Common myeloid progenitor, CD34-positive (primary cell): ENCODE measurements around the gene ATG16L2.

Source experiments
- CTCF ChIA-PET: fragments of 350-600 bp; sonication (Branson Sonifier 250); formaldehyde crosslinking; loops from one replicate; lab custom pipeline; 2021; ENCODE audit warnings: antibody characterized with exemption; lab: Charles Lee
- POLR2A ChIA-PET: fragments of 350-600 bp; sonication (Branson Sonifier 250); formaldehyde crosslinking; loops from one replicate; lab custom pipeline; 2021; ENCODE audit warnings: antibody characterized with exemption; lab: Charles Lee
- DNase-seq, 3 donors: peaks; one replicate each; pipeline versions ENCODE4 v3.0.0 to v3.0.0-alpha.2; 2013
- H3K27ac ChIP-seq, 2 experiments: 1 replicate in 1 of 2; 2 replicates in 1 of 2; pipeline ENCODE4 v1.7.0; 2013; ENCODE audit warnings: inconsistent platforms in 2 of 2, low read length in 2 of 2, mild to moderate bottlenecking in 2 of 2, low read depth in 1 of 2, moderate library complexity in 1 of 2; ENCODE audit not compliant: severe bottlenecking in 2 of 2, insufficient read depth in 1 of 2, poor library complexity in 1 of 2
- H3K27me3 ChIP-seq, 5 experiments: replicated peaks in 2 of 5; 1 replicate in 3 of 5; 2 replicates in 2 of 5; pipeline versions ENCODE4 v1.6.1 to v1.7.0; 2013; ENCODE audit warnings: low read length in 4 of 5, mild to moderate bottlenecking in 2 of 5, moderate library complexity in 2 of 5, inconsistent platforms in 1 of 5; ENCODE audit not compliant: insufficient read depth in 5 of 5, control insufficient read depth in 4 of 5
- H3K36me3 ChIP-seq, 4 experiments: 1 replicate in 2 of 4; 2 replicates in 2 of 4; pipeline versions ENCODE4 v1.6.1 to v1.7.0; 2013; ENCODE audit warnings: low read length in 3 of 4, control low read depth in 1 of 4, mild to moderate bottlenecking in 1 of 4; ENCODE audit not compliant: control insufficient read depth in 4 of 4, insufficient read depth in 4 of 4
- H3K4me1 ChIP-seq, 4 experiments: 1 replicate in 3 of 4; 2 replicates in 1 of 4; pipeline versions ENCODE4 v1.6.1 to v1.7.1; 2013; ENCODE audit warnings: low read length in 3 of 4, mild to moderate bottlenecking in 3 of 4, control low read depth in 1 of 4, inconsistent platforms in 1 of 4, moderate library complexity in 1 of 4; ENCODE audit not compliant: control insufficient read depth in 4 of 4, insufficient read depth in 4 of 4; ENCODE audit errors: control extremely low read depth in 1 of 4
- H3K4me3 ChIP-seq, 7 experiments: 1 replicate in 4 of 7; 2 replicates in 3 of 7; pipeline versions ENCODE4 v1.5.1 to v1.7.0; 2013; ENCODE audit warnings: mild to moderate bottlenecking in 7 of 7, low read length in 6 of 7, moderate library complexity in 6 of 7, inconsistent platforms in 2 of 7, low read depth in 2 of 7, control low read depth in 1 of 7; ENCODE audit not compliant: insufficient read depth in 4 of 7, control insufficient read depth in 1 of 7; ENCODE audit errors: extremely low read depth in 1 of 7
- H3K9me3 ChIP-seq, 5 experiments: 1 replicate in 4 of 5; 2 replicates in 1 of 5; pipeline versions ENCODE4 v1.6.1 to v1.7.1; 2013; ENCODE audit warnings: low read length in 4 of 5, mild to moderate bottlenecking in 2 of 5, inconsistent platforms in 1 of 5, low read depth in 1 of 5, moderate library complexity in 1 of 5; ENCODE audit not compliant: control insufficient read depth in 4 of 5, insufficient read depth in 2 of 5; ENCODE audit errors: control extremely low read depth in 1 of 5
- WGBS: methylation state at CpG from one replicate; pipeline ENCODE4 v1.1.5; 2013; ENCODE audit not compliant: insufficient coverage; 5-methylcytosine and 5-hydroxymethylcytosine counted together

Gene ATG16L2

GRCh38 chr11:72783144-72783905, 30.9 kb upstream of the ATG16L2 start:
- 89% methylated on average over 1 of the region's 2 CpGs for WGBS
- Histone ChIP-seq H3K36me3 (peaks cover 0 to 3% (median 1%) of the 10 kb centered on the region in 4 experiments), H3K4me1 (peaks cover 1 to 44% (median 37%) of the 10 kb centered on the region in 4 experiments), H3K27me3 (peaks cover 0 to 5% (median 0%) of the 10 kb centered on the region in 5 experiments), H3K4me3 (no peak overlapping the region), H3K27ac (no peak overlapping the region), H3K9me3 (no peaks in the 10 kb centered on the region)
- CTCF ChIA-PET = interaction anchor here (0.8 to 2.8 kb wide), 9 partner anchors 10 to 58 kb away, joined by 3 to 11 read pairs (median 6); partner anchors contain the start of genes ATG16L2 and STARD10
- DNase-seq = no peak
- POLR2A ChIA-PET = interaction anchor here (0.6 kb wide), 1 partner anchor 29 kb away, joined by 3 read pairs; no protein-coding TSS in a partner anchor

- POLR2A ChIA-PET = no interaction called here
- no peak for DNase-seq
- peaks cover 1 to 44% (median 41%) of the 10 kb centered on the region in 4 experiments for H3K4me1 ChIP-seq
- H3K36me3 ChIP-seq = peaks cover 0 to 3% (median 0%) of the 10 kb centered on the region in 4 experiments
- no peak overlapping the region for H3K4me3 ChIP-seq
- WGBS = 100% methylated on average over 8 of the region's 10 CpGs
- no peaks in the 10 kb centered on the region for H3K9me3 ChIP-seq
- no peak overlapping the region for H3K27ac ChIP-seq
- CTCF ChIA-PET = interaction anchor here (0.9 to 2.8 kb wide), 3 partner anchors 13 to 25 kb away, joined by 3 to 10 read pairs (median 3); no protein-coding TSS in a partner anchor
- peaks cover 0 to 5% (median 0%) of the 10 kb centered on the region in 5 experiments for H3K27me3 ChIP-seq
Measured at GRCh38 chr11:72784662-72785061, 29.5 kb upstream of the ATG16L2 start.

- Histone ChIP-seq H3K27ac (peak overlapping the region in 1 of 2 experiments; percentile 76), H3K9me3 (no peaks in the 10 kb centered on the region), H3K4me1 (peaks cover 1 to 39% (median 38%) of the 10 kb centered on the region in 4 experiments), H3K4me3 (peak overlapping the region in 2 of 7 experiments; percentile 9 to 22), H3K36me3 (peaks cover 0 to 3% (median 0%) of the 10 kb centered on the region in 4 experiments), H3K27me3 (no peaks in the 10 kb centered on the region)
- CTCF ChIA-PET = interaction anchor here (0.7 to 10.1 kb wide), 8 partner anchors 12 to 63 kb away, joined by 3 to 87 read pairs (median 4); no protein-coding TSS in a partner anchor
- POLR2A ChIA-PET = interaction anchor here (1.1 to 1.2 kb wide), 2 partner anchors 50 to 61 kb away, joined by 3 to 4 read pairs; no protein-coding TSS in a partner anchor
- DNase-seq = no peak
- 96% methylated on average over 4 of the region's 8 CpGs for WGBS
Measured at GRCh38 chr11:72786305-72787215, 27.7 kb upstream of the ATG16L2 start.

GRCh38 chr11:72787216-72788104, 26.8 kb upstream of the ATG16L2 start:
- ChIA-PET CTCF (interaction anchor here (0.7 to 10.1 kb wide), 11 partner anchors 13 to 776 kb away, joined by 3 to 87 read pairs (median 4); no protein-coding TSS in a partner anchor), POLR2A (interaction anchor here (1.1 to 1.2 kb wide), 2 partner anchors 51 to 62 kb away, joined by 3 to 4 read pairs; no protein-coding TSS in a partner anchor)
- H3K36me3 ChIP-seq = peaks cover 0 to 3% (median 0%) of the 10 kb centered on the region in 4 experiments
- no peaks in the 10 kb centered on the region for H3K9me3 ChIP-seq
- peak overlapping the region; percentile 12 to 76 for H3K27ac ChIP-seq
- peak in 2 of 3 donors; percentile 80 to 83 for DNase-seq
- H3K27me3 ChIP-seq = no peaks in the 10 kb centered on the region
- peaks cover 1 to 36% (median 35%) of the 10 kb centered on the region in 4 experiments for H3K4me1 ChIP-seq
- H3K4me3 ChIP-seq = peak overlapping the region in 4 of 7 experiments; percentile 9 to 48 (median 29)
- 8% methylated on average over 10 of the region's 16 CpGs for WGBS

GRCh38 chr11:72788241-72788640, 26.0 kb upstream of the ATG16L2 start:
- peaks cover 0 to 3% (median 0%) of the 10 kb centered on the region in 4 experiments for H3K36me3 ChIP-seq
- H3K4me1 ChIP-seq = peaks cover 7 to 44% (median 41%) of the 10 kb centered on the region in 4 experiments
- DNase-seq = no peak
- H3K27ac ChIP-seq = peak overlapping the region; percentile 12 to 76
- ChIA-PET CTCF (interaction anchor here (0.7 to 10.1 kb wide), 10 partner anchors 14 to 775 kb away, joined by 3 to 87 read pairs (median 4); no protein-coding TSS in a partner anchor), POLR2A (no interaction called here)
- WGBS = 79% methylated on average over 6 of the region's 7 CpGs
- H3K9me3 ChIP-seq = no peaks in the 10 kb centered on the region
- H3K27me3 ChIP-seq = no peaks in the 10 kb centered on the region
- peak overlapping the region in 2 of 7 experiments; percentile 39 to 48 for H3K4me3 ChIP-seq
